MM.1S (cell line): ENCODE data around the gene FAM200C.
A peak's percentile ranks its signal among the peaks of the same experiment; 100 is the strongest.

Experiments
- CTCF ChIP-seq: fragments of 300-600 bp; sonication (generic); IDR thresholded peaks from 2 replicates; pipeline ENCODE4 v1.5.1; 2016; ENCODE audit warnings: antibody characterized with exemption, low read length, mixed read lengths
- EZH2 ChIP-seq: fragments of 300-600 bp; sonication (generic); optimal IDR thresholded peaks from 2 replicates; pipeline ENCODE3; 2017; ENCODE audit warnings: low read depth, mild to moderate bottlenecking, antibody characterized with exemption, low read length, mixed read lengths
- EZH2phosphoT487 ChIP-seq: fragments of 300-600 bp; sonication (generic); IDR thresholded peaks from 2 replicates; pipeline ENCODE4 v1.6.1; 2018; ENCODE audit warnings: antibody characterized with exemption, low read length

GRCh38 chr5:160390787-160391696, 8.8 kb downstream of the FAM200C start:
- TF ChIP-seq CTCF = peak; percentile 52
- no peak for TF ChIP-seq EZH2
- no peak for TF ChIP-seq EZH2phosphoT487
